SIG-M5 (cell line): ENCODE measurements around the gene RACGAP1.
"Not testable (repeated sequence)": the region's sequence is repeated elsewhere in the genome, so short reads cannot be mapped to it uniquely, and the experiment has no call there.

Experiments used
- DNase-seq: peaks from one replicate; lab custom pipeline; 2025; lab: John Stamatoyannopoulos, UW

RACGAP1 gene

GRCh38 chr12:49986476-49986875 lies 38.8 kb downstream of the RACGAP1 start:
- not testable (repeated sequence) for DNase-seq

- no peak for DNase-seq
These were observed 39.3 kb downstream of the RACGAP1 start for GRCh38 chr12:49985981-49986380.

DNA sequence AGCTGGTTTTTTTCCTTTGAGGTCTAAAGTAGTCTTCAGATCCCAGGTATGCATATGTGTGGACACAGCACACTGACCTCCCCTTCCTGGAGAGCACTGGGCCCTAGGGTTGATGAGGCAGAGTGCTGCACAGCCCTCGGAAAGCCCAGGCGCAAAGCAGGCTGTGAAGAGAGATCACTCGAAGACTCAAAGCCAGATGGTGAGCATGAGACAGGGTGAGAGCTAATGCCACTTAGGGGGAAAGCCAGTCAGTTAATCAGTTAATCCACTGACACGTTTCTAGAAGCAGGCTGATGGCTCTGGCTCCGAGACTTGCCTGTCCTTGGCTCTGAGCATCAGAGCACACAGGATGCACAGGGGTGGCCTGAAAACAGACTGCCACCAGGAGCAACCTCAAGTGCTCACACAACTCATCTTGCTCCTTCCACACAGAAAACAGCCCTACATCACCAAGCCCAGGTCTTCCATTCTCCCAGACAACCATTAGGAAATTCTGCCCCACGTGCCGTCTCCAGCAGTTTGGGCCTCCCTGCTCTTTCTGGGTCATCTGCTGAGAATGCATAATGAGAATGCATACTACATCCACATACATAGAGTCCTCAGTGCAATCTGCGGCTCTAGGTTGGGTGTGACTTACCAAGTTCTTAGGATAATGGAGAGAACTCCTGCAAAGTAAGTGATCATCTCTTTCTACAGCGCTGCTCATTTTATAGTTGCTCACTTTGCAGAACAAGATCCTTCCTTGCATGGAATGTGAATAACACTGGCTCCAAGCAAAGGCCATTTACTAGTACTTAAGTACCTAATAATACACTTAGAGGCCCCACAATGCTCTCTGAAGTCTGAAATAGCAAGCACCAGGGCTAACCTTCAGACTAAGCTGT lies 40.6 kb downstream of the RACGAP1 start:
- DNase-seq, result no peak

DNA sequence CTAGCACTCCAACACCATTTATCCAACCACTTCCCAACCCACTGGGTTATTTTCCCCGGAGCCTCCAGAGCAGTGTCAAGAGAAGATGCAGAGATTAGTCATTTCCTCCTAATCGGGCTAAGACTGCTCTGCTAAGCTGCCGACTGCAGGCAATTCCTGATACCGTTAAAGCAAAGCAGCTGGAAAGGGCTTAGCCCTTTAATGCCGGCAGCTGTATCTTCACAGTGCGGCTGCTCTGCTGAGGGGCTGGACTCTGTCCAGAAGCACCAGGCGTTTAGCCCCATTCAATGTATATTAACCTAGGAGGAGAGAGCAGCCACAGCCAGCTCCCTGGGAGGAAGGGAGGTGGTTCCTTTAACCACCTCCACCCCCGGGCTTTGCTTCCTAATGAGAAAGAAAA lies 41.4 kb downstream of the RACGAP1 start:
- no peak for DNase-seq

GRCh38 chr12:49982246-49983087 lies 42.8 kb downstream of the RACGAP1 start:
- DNase-seq, result no peak

- no peak for DNase-seq
These were observed 44.6 kb downstream of the RACGAP1 start for GRCh38 chr12:49980501-49981349.

DNA sequence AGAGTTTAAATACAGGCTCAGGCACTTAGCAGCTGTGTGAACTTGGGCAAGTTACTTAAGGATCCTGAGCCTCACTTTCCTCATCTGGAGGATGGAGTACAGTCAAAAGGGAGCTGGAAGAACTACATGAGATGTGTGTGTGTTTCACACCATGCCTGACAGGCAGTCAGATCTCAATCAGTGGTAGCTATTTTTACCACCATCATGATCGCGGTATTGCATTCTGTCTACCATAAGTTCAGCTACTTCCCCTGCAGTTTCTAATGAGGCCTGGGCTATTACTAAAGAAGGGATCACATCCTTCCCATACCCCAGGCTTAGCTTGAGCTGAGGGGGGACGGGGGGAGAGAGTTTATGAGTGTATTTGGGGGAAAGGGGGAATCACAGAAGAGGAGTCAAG lies 45.5 kb downstream of the RACGAP1 start:
- no peak for DNase-seq

GRCh38 chr12:49979016-49979586 lies 46.2 kb downstream of the RACGAP1 start:
- DNase-seq, result no peak

DNA sequence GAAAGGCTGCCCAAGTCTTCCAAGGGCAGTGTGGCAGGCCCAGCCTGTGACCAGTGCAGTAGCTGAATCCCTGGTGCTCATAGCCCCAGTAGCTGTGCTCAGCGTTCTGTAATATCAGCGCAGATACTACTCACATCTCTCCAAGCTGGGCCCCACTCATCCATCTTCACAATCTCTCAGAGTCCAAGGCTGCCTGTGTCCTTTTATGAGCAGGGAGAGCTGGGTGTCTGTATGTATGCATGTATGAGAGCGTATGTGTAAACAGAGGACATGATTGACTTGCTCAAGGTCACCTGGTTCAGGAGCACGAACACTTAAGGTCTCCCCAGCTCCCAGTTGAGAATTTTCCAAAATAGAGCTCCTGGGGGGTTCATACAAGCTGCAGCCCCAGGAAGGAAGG lies 47.2 kb downstream of the RACGAP1 start:
- DNase-seq, result no peak

DNA sequence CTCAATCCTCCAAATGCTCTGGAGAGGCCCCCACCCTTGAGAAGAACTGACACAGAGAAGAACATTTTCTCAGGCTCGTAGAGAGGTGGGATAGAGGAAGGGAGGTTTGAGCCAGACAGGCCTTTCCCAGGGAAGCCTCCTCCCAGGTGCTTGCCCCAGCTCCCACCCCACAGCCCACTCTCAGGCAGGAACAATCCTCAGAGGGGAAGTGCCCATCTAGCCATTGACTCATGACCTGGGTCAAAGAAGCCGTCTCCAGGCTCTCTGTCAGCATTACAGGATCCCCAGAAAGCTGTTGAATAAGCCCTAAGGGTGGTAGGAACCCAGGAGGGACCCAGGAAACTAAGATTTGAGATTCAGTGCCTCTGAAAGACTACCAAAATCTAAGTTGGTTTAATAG lies 48.7 kb downstream of the RACGAP1 start:
- no peak for DNase-seq

- no peak for DNase-seq
These were observed 50.0 kb downstream of the RACGAP1 start for GRCh38 chr12:49975318-49975761.

DNA sequence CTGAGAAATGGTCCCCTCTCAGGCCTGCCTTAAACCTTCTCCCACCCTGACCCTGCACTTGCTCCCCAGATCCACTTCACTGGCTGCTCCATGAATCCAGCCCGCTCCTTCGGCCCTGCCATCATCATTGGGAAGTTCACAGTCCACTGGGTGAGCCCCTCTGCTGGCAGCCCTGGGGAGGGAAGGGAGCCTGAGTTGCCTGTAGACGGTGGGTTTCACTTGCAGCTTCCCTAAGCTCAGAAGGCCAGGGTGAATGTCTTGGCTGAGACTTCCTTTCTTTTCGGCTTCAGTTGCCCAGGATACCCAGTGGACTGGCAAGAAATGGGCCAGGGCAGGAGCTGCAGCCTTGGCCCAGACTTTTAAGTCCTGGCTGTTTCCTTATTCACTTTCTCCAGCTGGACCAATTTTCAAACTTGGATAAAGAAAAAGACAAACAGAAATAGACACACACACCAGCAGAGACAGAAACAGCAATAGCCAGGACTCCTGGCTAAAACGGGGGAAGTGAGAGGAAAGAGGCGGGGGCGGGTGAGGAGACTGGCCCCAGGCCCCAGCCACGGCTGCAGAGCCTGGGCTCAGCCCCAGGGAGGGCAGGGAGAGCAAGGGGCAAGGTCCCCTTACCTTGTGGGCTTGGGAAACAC lies 50.5 kb downstream of the RACGAP1 start:
- DNase-seq, result no peak

DNA sequence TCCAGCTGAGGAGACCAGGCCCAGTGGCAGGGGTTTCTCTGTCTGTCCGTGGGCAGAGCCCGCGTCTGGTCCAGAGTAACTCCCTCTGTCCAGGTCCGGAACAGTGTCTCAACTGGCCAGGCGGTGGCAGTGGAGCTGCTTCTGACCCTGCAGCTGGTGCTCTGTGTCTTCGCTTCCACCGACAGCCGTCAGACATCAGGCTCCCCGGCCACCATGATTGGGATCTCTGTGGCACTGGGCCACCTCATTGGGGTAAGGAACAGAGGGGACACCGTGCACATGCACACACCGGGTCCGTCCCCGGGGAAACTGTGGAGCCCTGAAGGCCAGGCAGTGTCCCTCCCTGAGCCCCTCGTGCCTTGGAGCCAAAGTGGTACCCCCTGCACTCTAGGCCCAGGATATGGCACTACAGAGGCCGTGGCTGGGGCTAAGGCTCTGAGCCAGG lies 51.0 kb downstream of the RACGAP1 start:
- no peak for DNase-seq

GRCh38 chr12:49973361-49973830 lies 51.9 kb downstream of the RACGAP1 start:
- no peak for DNase-seq

DNA sequence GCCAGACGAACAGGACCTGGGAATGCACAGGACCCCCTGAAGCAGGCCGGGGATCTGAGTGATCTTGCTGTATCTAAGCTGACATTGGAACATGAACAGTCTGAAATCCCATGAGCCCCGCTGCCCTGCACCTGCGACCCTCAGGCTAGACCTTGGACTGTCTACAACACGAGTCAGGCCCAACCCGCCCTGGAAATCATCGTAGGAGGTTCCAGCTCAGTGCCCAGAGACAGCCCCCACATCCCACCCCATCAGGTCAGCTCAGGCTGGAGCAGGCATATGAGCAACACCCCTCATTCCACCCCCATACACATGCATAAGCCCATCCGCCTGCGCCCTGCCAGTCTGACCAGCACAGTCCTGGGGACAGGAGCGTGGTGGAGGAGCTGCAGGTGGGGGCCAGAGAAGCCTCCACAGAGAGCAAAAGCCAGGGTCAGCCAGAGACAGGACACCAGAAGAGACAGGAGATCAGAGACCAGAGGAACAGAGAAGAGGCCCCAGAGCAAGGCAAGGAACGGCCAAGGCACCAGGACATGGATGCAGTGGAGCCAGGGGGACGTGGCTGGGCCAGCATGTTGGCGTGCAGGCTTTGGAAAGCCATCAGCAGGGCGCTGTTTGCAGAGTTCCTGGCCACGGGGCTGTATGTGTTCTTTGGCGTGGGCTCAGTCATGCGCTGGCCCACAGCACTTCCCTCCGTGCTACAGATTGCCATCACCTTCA lies 52.5 kb downstream of the RACGAP1 start, which contains the start of gene AQP6:
Gene AQP6 (plus strand): TSS at position 307 of the 720 bp plus-strand sequence. CDS start 227 bp downstream, at position 534.
- DNase-seq, result no peak

DNA sequence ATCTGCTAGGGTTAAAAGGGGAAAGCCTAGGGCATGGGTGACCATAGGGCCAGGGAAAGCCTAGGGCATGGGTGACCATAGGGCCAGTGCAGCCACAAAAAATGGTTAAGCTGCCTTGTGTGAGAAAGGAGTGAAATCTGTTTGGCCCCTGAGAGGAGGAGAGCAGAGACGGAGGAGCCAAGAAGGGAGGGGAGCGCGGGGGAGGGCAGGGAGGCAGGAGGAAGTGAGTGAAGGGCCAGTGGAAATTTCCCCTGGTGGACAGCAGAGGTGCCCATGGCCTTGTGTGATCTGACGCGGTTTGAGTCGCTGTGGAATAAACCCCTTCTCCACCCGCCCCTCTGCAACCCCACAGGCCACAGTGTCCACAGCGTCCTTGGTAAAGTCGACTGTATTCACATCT lies 53.2 kb downstream of the RACGAP1 start:
- no peak for DNase-seq

GRCh38 chr12:49971141-49971540 lies 54.2 kb downstream of the RACGAP1 start:
- DNase-seq, result no peak

DNA sequence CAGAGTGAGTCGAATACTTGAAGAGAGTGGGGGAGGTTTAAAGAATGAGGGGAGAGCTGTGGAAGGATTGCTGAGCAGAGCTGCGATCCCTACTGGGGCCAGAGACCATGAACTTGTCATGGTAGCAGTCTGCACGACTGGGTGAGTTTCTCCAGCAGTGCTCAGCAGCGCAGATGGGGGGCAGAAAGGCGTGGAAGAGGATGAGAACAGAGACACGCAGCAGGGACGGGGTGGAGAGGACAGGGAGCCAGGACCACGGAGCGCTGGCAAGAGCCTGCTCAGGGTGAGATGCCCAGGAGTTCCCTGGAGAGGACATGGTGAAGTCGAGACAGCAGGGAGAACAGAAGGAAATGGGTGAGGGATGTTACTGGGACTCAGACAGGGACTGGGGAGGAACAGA lies 54.6 kb downstream of the RACGAP1 start:
- DNase-seq, result no peak

- DNase-seq, result no peak
These were observed 55.5 kb downstream of the RACGAP1 start for GRCh38 chr12:49969651-49970429.
